Mesendoderm (in vitro differentiated cells): Measurements from ENCODE around the gene IGDCC3.

Experiments used
- DNase-seq: peaks from one replicate; pipeline ENCODE4 v3.0.0; 2013
- H2AK5ac ChIP-seq: 2 replicates; pipeline ENCODE4 v1.6.1; 2013; ENCODE audit warnings: low read length, inconsistent platforms
- H2BK120ac ChIP-seq: 2 replicates; pipeline ENCODE4 v1.6.1; 2013; ENCODE audit warnings: low read depth, mild to moderate bottlenecking, low read length, moderate library complexity, mixed read lengths
- H2BK15ac ChIP-seq: replicated peaks from 2 replicates; pipeline ENCODE4 v1.6.1; 2013; ENCODE audit warnings: low read depth, mild to moderate bottlenecking, moderate library complexity
- H2BK5ac ChIP-seq: 2 replicates; pipeline ENCODE4 v1.6.1; 2013; ENCODE audit warnings: low read length, inconsistent platforms
- H3K18ac ChIP-seq: 2 replicates; pipeline ENCODE4 v1.6.1; 2013; ENCODE audit warnings: mild to moderate bottlenecking, low read length, mixed read lengths
- H3K23ac ChIP-seq: one replicate; pipeline ENCODE4 v1.6.1; 2013; ENCODE audit warnings: low read length
- H3K27ac ChIP-seq: 2 replicates; pipeline ENCODE4 v1.5.1; 2013; ENCODE audit warnings: low read depth, mild to moderate bottlenecking, inconsistent platforms, low read length, moderate library complexity
- H3K27me3 ChIP-seq: 2 replicates; pipeline ENCODE4 v1.6.1; 2013; ENCODE audit warnings: low read length, control low read depth, mild to moderate bottlenecking, inconsistent platforms; ENCODE audit not compliant: insufficient read depth, poor library complexity
- H3K36me3 ChIP-seq: 2 replicates; pipeline ENCODE4 v1.6.1; 2013; ENCODE audit warnings: low read length, inconsistent platforms; ENCODE audit not compliant: control insufficient read depth, insufficient read depth
- H3K4ac ChIP-seq: one replicate; pipeline ENCODE4 v1.6.1; 2013; ENCODE audit warnings: low read depth, mild to moderate bottlenecking, low read length, moderate library complexity
- H3K4me1 ChIP-seq: 2 replicates; pipeline ENCODE4 v1.6.1; 2013; ENCODE audit warnings: low read depth, low read length, inconsistent platforms; ENCODE audit not compliant: control insufficient read depth
- H3K4me2 ChIP-seq: 2 replicates; pipeline ENCODE4 v1.6.1; 2013; ENCODE audit warnings: low read length
- H3K4me3 ChIP-seq: 2 replicates; pipeline ENCODE4 v1.5.1; 2013; ENCODE audit warnings: mild to moderate bottlenecking, low read length
- H3K56ac ChIP-seq: one replicate; pipeline ENCODE4 v1.6.1; 2013; ENCODE audit warnings: low read length
- H3K79me1 ChIP-seq: 2 replicates; pipeline ENCODE4 v1.6.1; 2013; ENCODE audit warnings: low read length, inconsistent platforms
- H3K79me2 ChIP-seq: 2 replicates; pipeline ENCODE4 v1.6.1; 2013; ENCODE audit warnings: mild to moderate bottlenecking, low read length; ENCODE audit not compliant: control insufficient read depth, insufficient read depth
- H3K9ac ChIP-seq: 2 replicates; pipeline ENCODE4 v1.6.1; 2013; ENCODE audit warnings: low read length, inconsistent platforms
- H4K5ac ChIP-seq: one replicate; pipeline ENCODE4 v1.6.1; 2013; ENCODE audit warnings: low read length
- H4K8ac ChIP-seq: one replicate; pipeline ENCODE4 v1.6.1; 2013; ENCODE audit warnings: low read depth, mild to moderate bottlenecking, control low read depth, low read length, moderate library complexity
- WGBS: extraction: QIAGEN DNeasy Blood & Tissue Kit; methylation state at CpG from one replicate; pipeline ENCODE4 v1.1.7; 2013; ENCODE audit warnings: low lambda C conversion rate, missing lambda C conversion rate; ENCODE audit not compliant: insufficient coverage; ENCODE audit errors: extremely low coverage; 5-methylcytosine and 5-hydroxymethylcytosine counted together

IGDCC3 gene

GRCh38 chr15:65286704-65287519 lies 90.9 kb downstream of the IGDCC3 start, which contains the start of gene PARP16:
Gene PARP16, minus strand, starts transcription at chr15:65286883. Its CDS starts 457 bp downstream, at chr15:65286426.
- Histone ChIP-seq H2AK5ac (peak within 1 kb of the TSS; percentile 97), H3K27me3 (no peaks in the 10 kb centered on the region), H4K8ac (no peak within 1 kb of the TSS), H3K4me3 (peak within 1 kb of the TSS; percentile 55), H3K18ac (peak within 1 kb of the TSS; percentile 61), H4K5ac (peak within 1 kb of the TSS; percentile 97), H3K9ac (peak within 1 kb of the TSS; percentile 90), H3K4me2 (peak within 1 kb of the TSS; percentile 86), H2BK120ac (no peak within 1 kb of the TSS), H3K79me1 (no peaks in the 10 kb centered on the region), H2BK15ac (no peak within 1 kb of the TSS), H3K56ac (peak within 1 kb of the TSS; percentile 96), H3K23ac (peak within 1 kb of the TSS; percentile 90), H3K36me3 (no peaks in the 10 kb centered on the region), H3K27ac (peak within 1 kb of the TSS; percentile 67), H3K4me1 (peaks cover 6% of the 10 kb centered on the region), H3K79me2 (no peaks in the 10 kb centered on the region), H2BK5ac (peak within 1 kb of the TSS; percentile 55), H3K4ac (peak within 1 kb of the TSS; percentile 75)
- DNase-seq = peak; percentile 96
- WGBS = no CpG with 5 or more reads among the region's 62 CpGs

- Histone ChIP-seq H4K5ac (no peak overlapping the region), H3K4me3 (peak overlapping the region; percentile 55), H3K27ac (peak overlapping the region; percentile 67), H3K18ac (peak overlapping the region; percentile 8), H3K23ac (peak overlapping the region; percentile 90), H2BK15ac (no peak overlapping the region), H3K27me3 (no peaks in the 10 kb centered on the region), H4K8ac (no peak overlapping the region), H3K9ac (peak overlapping the region; percentile 90), H3K36me3 (no peaks in the 10 kb centered on the region), H2AK5ac (no peak overlapping the region), H3K4ac (no peak overlapping the region), H3K79me1 (no peaks in the 10 kb centered on the region), H3K4me2 (peak overlapping the region; percentile 47), H3K56ac (peak overlapping the region; percentile 96), H2BK5ac (peak overlapping the region; percentile 43), H2BK120ac (no peak overlapping the region), H3K4me1 (peaks cover 6% of the 10 kb centered on the region), H3K79me2 (no peaks in the 10 kb centered on the region)
- no peak for DNase-seq
- WGBS = no CpG with 5 or more reads among the region's 52 CpGs
Measured at GRCh38 chr15:65286069-65286703, 91.6 kb downstream of the IGDCC3 start.

- H2BK5ac ChIP-seq = no peak overlapping the region
- H3K36me3 ChIP-seq = no peaks in the 10 kb centered on the region
- no peak overlapping the region for H2BK120ac ChIP-seq
- H3K18ac ChIP-seq = no peak overlapping the region
- no peak overlapping the region for H2BK15ac ChIP-seq
- H3K4me3 ChIP-seq = no peak overlapping the region
- no peak overlapping the region for H2AK5ac ChIP-seq
- no peak overlapping the region for H4K8ac ChIP-seq
- no peak for DNase-seq
- WGBS = no CpG with 5 or more reads among the region's 10 CpGs
- no peak overlapping the region for H3K27ac ChIP-seq
- peak overlapping the region; percentile 47 for H3K4me2 ChIP-seq
- no peaks in the 10 kb centered on the region for H3K79me2 ChIP-seq
- no peak overlapping the region for H3K4ac ChIP-seq
- no peak overlapping the region for H4K5ac ChIP-seq
- H3K23ac ChIP-seq = no peak overlapping the region
- no peaks in the 10 kb centered on the region for H3K27me3 ChIP-seq
- H3K79me1 ChIP-seq = no peaks in the 10 kb centered on the region
- H3K4me1 ChIP-seq = peaks cover 6% of the 10 kb centered on the region
- H3K9ac ChIP-seq = peak overlapping the region; percentile 90
- H3K56ac ChIP-seq = peak overlapping the region; percentile 96
Measured at GRCh38 chr15:65285291-65286068, 92.3 kb downstream of the IGDCC3 start.

- no peak overlapping the region for H2AK5ac ChIP-seq
- H3K79me2 ChIP-seq = no peaks in the 10 kb centered on the region
- no peak overlapping the region for H4K8ac ChIP-seq
- H3K23ac ChIP-seq = no peak overlapping the region
- H3K4me3 ChIP-seq = no peak overlapping the region
- no peak overlapping the region for H3K4ac ChIP-seq
- peak; percentile 47 for DNase-seq
- no peaks in the 10 kb centered on the region for H3K79me1 ChIP-seq
- H3K27ac ChIP-seq = no peak overlapping the region
- no peak overlapping the region for H2BK15ac ChIP-seq
- no peak overlapping the region for H3K4me2 ChIP-seq
- no peak overlapping the region for H4K5ac ChIP-seq
- H2BK120ac ChIP-seq = no peak overlapping the region
- H3K9ac ChIP-seq = no peak overlapping the region
- no peaks in the 10 kb centered on the region for H3K4me1 ChIP-seq
- H2BK5ac ChIP-seq = no peak overlapping the region
- H3K27me3 ChIP-seq = no peaks in the 10 kb centered on the region
- H3K36me3 ChIP-seq = no peaks in the 10 kb centered on the region
- no peak overlapping the region for H3K56ac ChIP-seq
- H3K18ac ChIP-seq = no peak overlapping the region
- no CpG with 5 or more reads among the region's 1 CpG for WGBS
Measured at GRCh38 chr15:65278480-65278879, 99.3 kb downstream of the IGDCC3 start.
